GM18907 (cell line): Measurements from ENCODE around the gene EPHA4.

Experiments used
- ATAC-seq: cut with Tn5 transposase; IDR thresholded peaks from one replicate; pipeline ENCODE4 v1.9.1; 2021; ENCODE audit warnings: mild to moderate bottlenecking, moderate library complexity; ENCODE audit not compliant: unreplicated experiment

EPHA4 gene

DNA sequence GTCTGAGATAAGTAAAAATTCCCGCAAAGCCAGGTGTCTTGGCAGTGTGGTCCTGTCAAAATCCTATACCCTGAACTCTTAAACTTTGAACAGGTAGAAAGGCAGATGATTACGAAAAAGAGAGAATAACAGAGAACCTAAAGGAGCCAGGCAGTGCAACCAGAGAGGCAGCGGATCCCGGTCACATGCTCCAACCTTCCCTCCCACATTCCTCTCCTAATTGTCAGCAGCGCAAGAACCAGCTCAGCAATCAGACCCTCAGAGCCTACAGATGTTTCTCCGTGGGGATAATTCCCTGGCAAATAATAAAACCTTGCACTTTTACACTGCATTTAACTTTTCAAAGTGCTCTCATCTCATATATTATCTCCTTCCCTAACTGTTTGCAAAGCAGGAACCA, 124.8 kb downstream of the EPHA4 start:
- ATAC-seq, result no peak

DNA sequence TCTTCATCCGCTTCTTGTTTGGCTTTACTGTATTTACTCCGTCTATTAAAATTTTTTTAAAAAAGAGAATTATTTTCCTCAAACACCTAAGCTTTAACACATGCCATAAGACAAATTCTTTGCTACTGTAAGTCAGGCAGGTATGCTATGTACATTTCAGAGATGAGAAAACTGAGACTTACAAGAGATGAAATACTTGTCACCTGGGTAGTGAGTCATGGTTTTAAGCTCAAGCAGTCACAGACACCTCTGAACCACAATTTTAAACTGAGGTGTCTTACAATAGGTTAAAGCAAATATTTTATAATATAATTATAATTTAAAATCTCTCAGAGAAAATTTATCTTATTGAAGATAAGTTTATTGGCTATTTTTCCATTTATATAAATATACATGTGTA, 126.0 kb downstream of the EPHA4 start:
- ATAC-seq, result no peak

- no peak for ATAC-seq
These were observed 128.0 kb downstream of the EPHA4 start for GRCh38 chr2:221444106-221444505.

DNA sequence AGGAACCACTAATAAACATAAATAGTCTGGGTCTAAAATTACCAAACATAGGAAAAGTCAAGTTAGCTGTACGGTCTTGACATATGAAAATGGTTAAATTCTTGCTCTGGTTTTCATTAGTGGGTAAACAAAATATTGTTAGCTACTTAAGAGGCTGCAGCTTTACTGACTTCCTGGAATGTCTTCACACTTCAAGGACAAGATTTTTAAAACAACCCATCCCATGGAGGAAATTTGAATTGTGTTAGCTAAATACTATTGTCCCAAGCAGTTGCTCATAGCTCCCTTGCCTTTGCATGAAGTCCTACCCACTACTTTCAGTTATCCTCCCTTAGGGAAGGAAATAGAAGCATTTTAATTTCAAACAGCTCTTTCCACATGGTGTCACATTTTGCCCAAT, 128.5 kb downstream of the EPHA4 start:
- ATAC-seq, result no peak

DNA sequence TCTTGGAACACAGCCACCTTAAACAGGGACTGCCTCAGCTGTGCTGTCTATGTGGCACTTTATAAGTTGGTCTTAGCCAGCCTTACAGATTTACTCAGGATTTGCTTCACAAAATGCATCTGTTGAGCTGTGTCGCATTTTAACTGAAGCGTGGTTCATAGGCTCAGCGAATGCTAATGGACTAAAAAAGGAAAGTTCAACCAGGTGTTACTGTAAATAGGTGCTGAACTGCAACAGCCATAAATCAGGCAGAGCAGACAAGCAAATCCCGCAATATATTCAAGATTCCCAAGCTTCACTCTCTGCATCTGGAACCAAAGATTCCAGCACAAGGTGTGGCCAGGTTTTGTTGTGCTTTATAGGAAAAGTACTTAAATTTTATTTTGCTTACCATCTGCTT, 130.0 kb downstream of the EPHA4 start:
- ATAC-seq, result no peak

- no peak for ATAC-seq
These were observed 132.2 kb downstream of the EPHA4 start for GRCh38 chr2:221439761-221440479.

- ATAC-seq, result no peak
These were observed 135.0 kb downstream of the EPHA4 start for GRCh38 chr2:221437056-221437455.

DNA sequence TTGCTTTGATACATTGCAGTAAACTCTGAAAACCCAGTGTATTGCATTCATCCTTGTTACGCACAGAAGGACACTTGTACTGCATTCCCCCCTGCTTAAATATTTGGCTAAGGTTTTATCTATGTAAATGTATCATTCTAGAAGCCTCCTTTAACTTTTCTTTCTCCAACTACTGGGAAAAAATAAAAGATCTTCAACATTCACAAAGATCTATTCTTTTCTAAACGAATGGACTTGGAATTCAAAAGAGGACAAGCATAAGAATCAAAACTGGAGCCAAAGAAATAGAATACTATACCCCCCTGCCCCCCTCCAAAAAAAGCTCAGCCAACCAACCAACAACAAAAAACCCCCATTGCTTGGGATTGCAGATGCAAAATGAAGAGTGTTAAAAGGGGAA, 136.9 kb downstream of the EPHA4 start:
- ATAC-seq, result no peak

DNA sequence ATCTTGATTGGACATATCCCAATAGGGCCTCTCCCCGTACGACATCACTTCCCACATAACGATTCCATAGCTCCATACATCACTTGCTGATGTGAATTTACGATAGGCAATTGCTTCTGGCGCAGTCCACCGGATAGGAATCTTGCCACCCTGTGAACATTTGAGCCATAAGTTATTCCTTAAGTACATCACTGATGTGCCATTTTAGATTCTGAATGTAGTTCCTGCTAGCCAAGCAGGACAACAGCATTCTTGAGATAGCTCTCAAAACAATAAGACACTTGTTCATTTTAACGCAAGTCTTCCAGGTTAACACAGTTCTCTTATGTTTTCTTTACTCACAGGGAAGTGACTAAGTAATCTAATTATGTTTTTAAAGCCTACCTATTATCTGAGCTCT, 138.0 kb downstream of the EPHA4 start:
- ATAC-seq, result no peak

- ATAC-seq, result no peak
These were observed 140.6 kb downstream of the EPHA4 start for GRCh38 chr2:221431477-221431876.

- no peak for ATAC-seq
These were observed 142.2 kb downstream of the EPHA4 start for GRCh38 chr2:221429741-221430491.

GRCh38 chr2:221428896-221429295, 143.2 kb downstream of the EPHA4 start:
- ATAC-seq, result no peak

GRCh38 chr2:221426929-221427328, 145.2 kb downstream of the EPHA4 start:
- ATAC-seq, result no peak

GRCh38 chr2:221425891-221426290, 146.2 kb downstream of the EPHA4 start:
- no peak for ATAC-seq

DNA sequence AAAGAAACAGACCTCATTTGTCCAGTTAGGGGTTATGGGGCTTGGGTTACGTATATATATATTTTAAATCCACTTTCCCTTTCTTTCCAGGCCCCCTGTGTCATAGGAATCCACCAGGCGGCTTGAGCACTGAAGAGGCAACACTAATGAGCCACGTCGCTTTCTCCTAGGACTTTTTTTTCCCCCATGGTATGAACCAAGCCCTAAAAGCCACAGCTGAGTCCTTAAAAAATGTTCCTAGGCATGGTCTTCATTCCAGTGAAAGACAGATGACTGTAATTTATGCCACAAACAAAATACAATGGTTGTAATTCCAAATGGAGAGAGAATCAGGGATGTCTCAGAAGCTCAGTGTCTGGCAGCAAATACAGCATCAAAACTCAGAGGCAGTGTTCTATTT, 146.8 kb downstream of the EPHA4 start:
- ATAC-seq, result no peak

DNA sequence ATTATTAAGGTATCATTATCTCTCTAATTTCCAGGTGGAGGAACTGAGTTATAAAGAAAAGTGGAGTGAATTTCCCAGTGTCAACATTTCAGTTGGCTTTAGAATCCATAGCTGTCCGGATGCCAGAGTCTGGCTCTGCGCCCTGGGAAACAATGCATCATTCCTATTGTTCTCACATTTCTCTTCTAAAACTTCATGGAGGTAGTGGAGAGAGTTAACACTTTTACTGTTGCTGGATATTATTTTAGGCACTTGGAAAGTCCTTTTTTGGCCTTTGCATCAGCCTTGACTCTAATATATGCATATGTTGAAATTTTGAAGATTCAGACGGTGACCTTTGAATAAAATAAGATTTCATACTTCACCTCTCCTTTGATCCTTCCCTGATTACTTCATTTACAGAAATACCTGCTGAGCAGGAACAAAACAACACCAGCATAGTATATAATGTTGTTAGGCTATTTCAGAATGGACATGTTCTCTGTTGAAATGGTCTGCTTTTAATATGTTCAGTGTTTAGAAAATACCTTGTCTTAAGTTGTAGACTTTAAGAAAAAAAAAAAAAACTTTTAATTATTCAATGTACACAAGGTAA, 148.8 kb downstream of the EPHA4 start:
- ATAC-seq, result no peak

DNA sequence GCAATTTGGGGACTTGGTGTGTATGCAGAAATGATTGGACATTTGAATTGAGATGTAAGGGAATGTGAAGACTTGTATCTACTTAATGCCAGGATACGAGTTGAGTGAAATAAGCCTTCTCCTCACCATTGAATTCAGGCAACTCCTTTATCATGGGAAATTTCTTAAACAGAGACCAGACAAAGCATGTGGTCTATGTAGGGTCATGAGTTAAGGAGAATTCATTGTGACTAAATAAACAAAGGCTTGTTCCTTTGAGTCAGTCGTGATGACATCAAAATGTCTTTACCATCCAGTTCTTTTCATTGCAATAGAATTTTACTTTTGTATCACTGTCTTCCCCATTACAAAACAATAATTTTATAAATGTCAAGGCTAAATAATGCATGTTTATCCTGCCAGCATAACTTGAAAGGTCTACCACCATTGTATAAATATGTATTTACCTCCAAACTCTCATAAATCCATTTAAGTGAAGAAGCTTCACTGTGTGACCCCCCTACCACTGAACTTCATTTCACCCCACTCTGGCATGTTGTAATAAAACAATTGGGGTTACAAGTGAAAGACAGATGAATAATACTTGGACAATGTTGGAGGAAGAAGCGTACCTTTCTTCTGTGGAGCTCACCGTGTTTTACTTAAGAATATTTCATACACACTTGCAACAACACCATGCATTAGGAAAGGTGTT, 149.4 kb downstream of the EPHA4 start:
- no peak for ATAC-seq

- ATAC-seq, result no peak
These were observed 151.9 kb downstream of the EPHA4 start for GRCh38 chr2:221420245-221420644.

DNA sequence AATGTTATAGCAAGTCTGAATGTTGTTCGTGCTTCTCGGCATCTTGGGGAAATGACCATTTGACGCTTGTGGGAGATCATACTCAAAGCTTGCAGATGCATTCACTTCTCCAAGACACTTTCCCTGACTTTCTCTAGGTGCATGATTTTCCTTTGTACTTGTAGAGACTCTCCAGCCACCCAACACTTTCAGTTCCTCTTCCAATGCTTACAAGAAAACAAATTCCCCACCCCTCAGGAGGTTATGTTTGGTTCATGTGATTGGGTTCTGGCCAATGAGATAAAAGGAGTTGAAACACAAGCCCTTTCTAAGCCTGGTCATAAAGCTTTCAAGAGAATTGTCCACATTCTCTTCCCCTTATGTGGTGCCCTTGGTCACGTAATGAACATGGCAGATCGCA, 156.3 kb downstream of the EPHA4 start:
- no peak for ATAC-seq

- ATAC-seq, result no peak
These were observed 159.1 kb downstream of the EPHA4 start for GRCh38 chr2:221412978-221413377.

DNA sequence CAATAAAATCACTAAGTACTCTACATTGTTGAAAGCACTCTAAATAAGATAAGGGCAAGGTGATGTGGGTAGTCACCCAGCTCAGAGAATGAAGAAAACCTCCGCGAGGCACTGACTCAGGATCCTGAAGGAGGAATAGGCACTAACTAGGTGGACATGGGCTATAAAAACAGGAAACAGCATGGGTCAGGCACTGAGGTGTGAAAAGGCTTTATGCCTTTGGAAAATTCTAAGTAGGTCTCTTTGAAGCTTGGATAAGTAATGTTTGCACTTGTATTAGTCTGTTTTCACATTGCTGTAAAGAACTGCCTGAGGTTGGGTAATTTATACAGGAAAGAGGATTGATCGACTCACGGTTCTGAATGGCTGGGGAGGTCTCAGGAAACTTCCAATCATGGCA, 161.6 kb downstream of the EPHA4 start:
- ATAC-seq, result no peak

- no peak for ATAC-seq
These were observed 164.3 kb downstream of the EPHA4 start for GRCh38 chr2:221407765-221408164.
